HG03066 (cell line): ENCODE results near the gene CENPE.
A peak's percentile ranks its signal among the peaks of the same experiment; 100 is the strongest.
"Not testable (repeated sequence)": the region's sequence is repeated elsewhere in the genome, so short reads cannot be mapped to it uniquely, and the experiment has no call there.

ENCODE experiments used
- ATAC-seq: cut with Tn5 transposase; IDR thresholded peaks from one replicate; pipeline ENCODE4 v1.9.1; 2021; ENCODE audit warnings: low read depth; ENCODE audit not compliant: unreplicated experiment

Gene CENPE

DNA sequence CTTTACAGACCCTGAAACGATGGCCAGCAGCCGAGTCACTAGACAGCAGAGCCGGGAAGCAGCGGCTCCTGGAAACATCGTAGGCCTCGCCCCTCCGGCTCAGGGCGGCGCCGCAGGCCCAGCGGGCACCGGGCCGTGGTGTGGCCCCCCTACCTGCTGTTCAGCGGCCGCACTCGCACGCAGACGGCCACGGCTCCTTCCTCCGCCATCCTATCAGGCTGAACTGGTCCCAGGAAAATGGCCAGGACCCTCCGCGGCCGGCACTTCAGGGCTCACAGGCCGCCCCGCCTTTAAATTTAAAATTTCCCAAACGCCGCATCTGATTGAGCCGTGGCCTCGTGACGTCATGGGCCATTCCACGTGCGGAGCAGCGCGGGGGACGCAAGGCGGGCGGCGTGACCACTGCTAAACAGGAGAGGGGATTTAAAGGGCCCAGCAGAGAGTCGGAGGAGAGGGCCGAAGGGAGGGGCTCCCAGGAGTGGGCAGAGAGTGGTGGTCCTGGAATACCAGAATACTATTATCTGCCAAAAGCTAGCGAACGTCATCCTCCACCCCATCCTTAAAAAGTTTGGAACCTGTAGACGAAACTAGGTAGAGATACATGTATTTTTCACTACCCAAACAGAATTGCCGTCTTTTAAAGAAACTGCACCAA lies at the start of gene CENPE:
CENPE (minus strand) TSS at position 233 of the 655 bp plus-strand sequence; CDS start at position 209, 24 bp downstream.
- ATAC-seq = peak; percentile 91

DNA sequence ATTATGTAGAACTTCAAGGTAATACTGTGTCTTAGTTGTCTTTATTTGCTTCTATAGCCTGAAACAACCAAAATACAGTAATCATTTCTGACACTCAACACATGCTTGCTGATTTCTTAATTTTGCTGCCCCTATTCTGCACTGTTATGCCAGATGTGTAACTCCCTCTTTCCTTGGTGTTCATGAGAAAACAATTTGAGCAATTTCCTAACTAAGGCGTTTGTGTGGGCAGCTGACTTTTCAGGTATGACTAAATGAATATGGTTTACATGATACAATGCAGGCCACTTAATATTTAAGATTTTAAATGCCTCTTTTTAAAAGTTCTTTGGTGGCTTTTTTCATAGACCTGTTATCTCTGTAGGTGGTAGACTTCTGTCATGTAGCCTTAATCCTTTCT lies 46.1 kb upstream of the CENPE start:
- no peak for ATAC-seq

GRCh38 chr4:103230938-103231337 lies 32.8 kb upstream of the CENPE start:
- ATAC-seq = not testable (repeated sequence)

- not testable (repeated sequence) for ATAC-seq
These were observed 25.4 kb upstream of the CENPE start for GRCh38 chr4:103223556-103223955.

- ATAC-seq = no peak
These were observed 9.5 kb upstream of the CENPE start for GRCh38 chr4:103207673-103208072.

DNA sequence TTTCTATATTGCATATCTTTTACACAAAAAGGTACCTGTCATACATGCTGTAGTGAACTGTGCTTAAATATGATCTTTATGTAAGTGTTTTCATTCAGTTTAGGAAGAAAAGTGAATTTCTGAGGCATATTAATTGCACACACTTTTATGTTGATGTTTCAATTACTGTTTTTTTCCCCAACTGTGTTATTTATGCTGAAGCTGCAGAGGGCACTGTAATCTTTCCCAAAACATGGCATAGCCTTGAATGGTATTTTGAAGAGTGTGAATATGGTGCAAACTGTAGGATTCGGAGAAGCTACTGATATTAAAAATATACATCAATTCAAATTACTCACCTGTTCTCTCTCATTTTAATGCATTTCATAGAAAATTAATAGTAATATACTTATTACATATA lies 6.0 kb upstream of the CENPE start:
- no peak for ATAC-seq

- no peak for ATAC-seq
These were observed 3.6 kb upstream of the CENPE start for GRCh38 chr4:103201724-103202123.

- ATAC-seq = no peak
These were observed 3.1 kb upstream of the CENPE start for GRCh38 chr4:103201253-103201652.

GRCh38 chr4:103199009-103199408 lies 866 bp upstream of the CENPE start:
- no peak for ATAC-seq

GRCh38 chr4:103197765-103198110 lies 405 bp downstream of the CENPE start:
- peak; percentile 47 for ATAC-seq

DNA sequence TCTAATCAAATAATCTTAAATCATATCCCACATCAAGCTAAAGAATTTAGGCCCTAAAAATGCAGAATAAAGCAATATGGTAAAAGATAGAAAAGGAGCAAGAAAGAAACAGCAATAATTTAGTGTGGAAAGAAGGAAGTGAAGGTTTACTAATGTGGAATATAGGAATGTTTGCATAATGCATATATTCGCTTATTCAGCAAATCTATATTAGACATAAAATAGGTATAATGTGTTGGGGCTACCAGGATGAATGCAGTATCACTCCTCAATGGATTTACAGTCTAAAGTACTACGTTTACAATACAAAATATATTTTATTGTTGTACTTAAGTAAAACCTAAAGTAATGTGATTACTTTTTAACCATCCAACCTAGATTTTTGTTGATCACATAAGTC lies 4.7 kb downstream of the CENPE start:
- ATAC-seq = no peak

DNA sequence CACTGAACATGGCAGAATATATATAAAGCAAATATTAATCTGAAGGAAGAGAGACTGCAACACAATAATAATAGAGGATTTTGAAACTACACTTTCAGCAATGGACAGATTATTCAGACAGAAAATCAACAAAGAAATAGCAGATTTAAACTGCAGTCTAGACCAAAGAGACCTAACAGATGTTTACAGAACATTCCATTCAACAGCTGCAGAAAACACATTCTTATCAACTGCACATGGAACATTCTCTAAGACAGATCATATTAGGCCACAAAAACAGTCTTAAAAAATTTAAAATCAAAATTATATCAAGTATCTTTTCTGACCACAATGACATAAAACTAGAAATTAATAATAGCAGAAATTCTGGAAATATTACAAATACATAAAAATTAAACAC lies 27.1 kb downstream of the CENPE start:
- ATAC-seq = no peak

DNA sequence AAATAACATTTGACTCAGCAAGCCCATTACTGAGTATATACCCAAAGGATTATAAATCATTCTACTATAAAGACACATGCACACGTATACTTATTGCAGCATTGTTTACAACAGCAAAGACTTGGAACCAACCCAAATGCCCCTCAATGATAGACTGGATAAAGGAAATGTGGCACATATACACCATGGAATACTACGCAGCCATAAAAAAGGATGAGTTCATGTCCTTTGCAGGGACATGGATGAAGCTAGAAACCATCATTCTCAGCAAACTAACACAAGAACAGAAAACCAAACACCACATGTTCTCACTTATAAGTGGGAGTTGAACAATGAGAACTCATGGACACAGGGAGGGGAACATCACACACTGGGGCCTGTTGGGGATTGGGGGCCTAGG lies 28.4 kb downstream of the CENPE start:
- ATAC-seq = not testable (repeated sequence)

DNA sequence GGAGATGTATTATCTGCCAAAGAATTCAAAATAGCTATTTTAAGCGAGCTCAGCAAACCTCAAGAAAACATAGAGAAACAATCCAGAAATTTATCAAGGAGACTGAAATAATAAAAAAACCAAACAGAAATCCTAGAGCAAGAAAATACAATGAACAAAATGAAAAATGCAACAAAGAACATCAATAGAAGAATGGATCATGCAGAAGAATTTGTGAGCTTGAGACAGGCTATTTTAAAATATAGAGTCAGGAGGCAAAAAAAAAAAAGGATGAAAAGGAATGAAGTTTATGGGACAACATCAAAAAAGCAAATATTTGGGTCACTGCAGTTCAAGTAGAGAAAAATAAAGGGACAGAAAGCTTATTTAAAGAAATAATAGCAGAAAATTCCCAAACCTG lies 29.1 kb downstream of the CENPE start:
- no peak for ATAC-seq

DNA sequence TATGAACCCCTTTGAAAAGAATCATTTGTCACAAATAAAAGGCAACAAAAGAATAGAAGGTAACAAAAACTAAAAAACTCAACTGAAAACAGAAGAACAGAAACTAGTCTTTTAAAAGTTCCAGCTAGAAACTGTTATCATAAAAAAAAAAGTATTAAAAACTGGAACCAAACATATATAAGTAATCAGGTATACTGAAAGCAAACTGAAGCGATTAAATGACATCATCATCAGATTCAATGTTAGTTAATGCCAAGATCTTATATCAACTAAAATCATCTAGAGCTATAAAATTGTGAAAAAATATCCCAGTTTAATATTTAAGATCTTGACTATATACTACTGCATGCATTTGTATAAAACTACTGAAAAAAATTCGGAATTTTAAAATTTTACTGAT lies 36.0 kb downstream of the CENPE start:
- no peak for ATAC-seq

GRCh38 chr4:103158760-103159159 lies 39.4 kb downstream of the CENPE start:
- no peak for ATAC-seq

DNA sequence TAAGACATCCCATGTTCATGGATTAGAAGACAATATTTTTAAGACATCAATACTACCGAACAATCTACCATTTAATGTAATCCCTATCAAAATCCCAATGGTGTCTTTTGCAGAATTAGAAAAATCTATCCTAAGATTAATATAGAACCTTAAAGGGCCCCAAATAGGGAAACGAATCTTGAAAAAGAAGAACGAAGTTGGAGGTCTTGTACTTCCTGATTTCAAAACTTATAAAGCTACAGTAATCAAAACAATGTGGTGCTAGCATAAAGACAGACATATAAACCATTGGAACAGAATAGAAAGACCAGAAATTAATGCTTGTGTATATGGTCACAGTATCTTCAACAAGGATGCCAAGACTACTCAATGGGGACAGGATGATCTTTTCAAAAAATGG lies 42.0 kb downstream of the CENPE start:
- no peak for ATAC-seq

GRCh38 chr4:103152381-103152780 lies 45.8 kb downstream of the CENPE start:
- no peak for ATAC-seq

GRCh38 chr4:103150677-103151076 lies 47.5 kb downstream of the CENPE start:
- ATAC-seq = no peak

GRCh38 chr4:103144926-103145325 lies 53.2 kb downstream of the CENPE start:
- ATAC-seq = no peak

DNA sequence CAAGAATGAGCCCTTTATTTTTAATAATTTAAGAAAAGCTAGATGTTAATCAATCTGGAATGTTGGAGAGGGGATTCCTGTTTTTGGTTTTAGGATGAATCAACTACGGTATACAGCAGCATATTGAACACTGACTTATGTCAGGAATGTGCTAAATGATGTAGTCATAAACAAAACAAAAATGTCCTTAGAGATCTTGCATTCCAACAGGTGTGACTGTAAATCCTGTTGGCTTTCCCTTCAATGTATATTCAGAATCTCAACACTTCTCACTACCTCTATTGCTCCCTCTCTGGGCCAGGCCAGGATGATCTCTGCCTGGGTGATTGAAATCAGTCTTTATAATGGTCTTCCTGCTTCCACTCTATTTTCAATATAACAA lies 60.7 kb downstream of the CENPE start:
- ATAC-seq = no peak

DNA sequence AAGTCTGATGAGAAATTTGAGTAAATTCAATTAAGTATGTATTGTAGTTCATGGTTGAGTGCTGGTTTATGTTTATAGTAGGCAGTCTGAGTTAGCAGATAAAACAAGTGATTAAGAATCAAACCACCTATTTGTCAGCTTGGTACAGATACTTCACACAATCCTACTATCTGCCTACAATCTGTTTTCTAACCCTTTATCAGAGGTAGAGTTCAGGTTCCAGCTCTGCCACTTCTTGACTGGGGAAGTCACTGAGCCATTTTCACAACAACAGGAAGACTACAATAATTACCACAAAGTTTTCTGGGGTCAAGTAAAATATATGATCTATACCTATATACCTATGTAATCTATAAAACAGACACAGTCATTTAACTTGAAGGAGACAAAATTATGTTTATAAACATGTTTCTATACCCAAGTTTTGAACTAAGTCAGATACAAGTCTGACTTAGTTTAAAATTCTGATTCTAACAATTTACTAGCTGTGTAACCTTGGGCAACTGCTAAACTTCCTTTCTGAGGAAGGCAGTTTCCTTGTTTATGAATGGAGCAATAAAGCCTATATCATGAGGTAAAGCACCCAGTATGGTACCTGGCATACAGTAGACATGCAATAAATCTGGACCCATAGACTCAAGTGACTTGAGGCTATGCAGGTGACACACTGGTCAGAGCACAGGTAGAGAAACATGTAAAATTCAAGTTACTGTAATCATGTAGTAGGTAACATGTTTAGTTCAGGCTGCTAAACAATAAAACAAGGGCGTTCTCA lies 61.3 kb downstream of the CENPE start:
- ATAC-seq = no peak
